H9 (cell line): Measurements from ENCODE around the gene TCFL5. TPM values are rescaled to one million over a fixed set of nuclear protein-coding genes. Genes with fewer than 3 reads are reported as not detected.

ENCODE experiments used
- DNase-seq: peaks from one replicate; pipeline ENCODE4 v3.0.0-alpha.2; 2017
- H2AFZ ChIP-seq: one replicate; pipeline ENCODE4 v1.6.1; 2013; ENCODE audit warnings: mild to moderate bottlenecking, low read length, control low read depth, moderate library complexity
- H2AK5ac ChIP-seq: 2 replicates; pipeline ENCODE4 v1.6.1; 2013; ENCODE audit warnings: low read length, control low read depth, mixed read lengths; ENCODE audit not compliant: insufficient read length
- H2BK120ac ChIP-seq: one replicate; pipeline ENCODE4 v1.6.1; 2013; ENCODE audit warnings: low read depth, mild to moderate bottlenecking, low read length, control low read depth, inconsistent platforms; ENCODE audit not compliant: poor library complexity, severe bottlenecking
- H2BK12ac ChIP-seq: 2 replicates; pipeline ENCODE4 v1.6.1; 2013; ENCODE audit warnings: low read length, control low read depth, mixed read lengths, low read depth; ENCODE audit not compliant: insufficient read length
- H2BK15ac ChIP-seq: 2 replicates; pipeline ENCODE4 v1.6.1; 2013; ENCODE audit warnings: low read depth, low read length, control low read depth
- H2BK20ac ChIP-seq: one replicate; pipeline ENCODE4 v1.6.1; 2013; ENCODE audit warnings: low read depth, mild to moderate bottlenecking, low read length, control low read depth, inconsistent platforms; ENCODE audit not compliant: poor library complexity, severe bottlenecking
- H2BK5ac ChIP-seq: 2 replicates; pipeline ENCODE4 v1.6.1; 2013; ENCODE audit warnings: low read length, control low read depth, mixed read lengths; ENCODE audit not compliant: insufficient read length
- H3K14ac ChIP-seq: 2 replicates; pipeline ENCODE4 v1.6.1; 2013; ENCODE audit warnings: low read length, control low read depth; ENCODE audit not compliant: insufficient read depth
- H3K18ac ChIP-seq: 2 replicates; pipeline ENCODE4 v1.6.1; 2013; ENCODE audit warnings: low read depth, mild to moderate bottlenecking, mixed read lengths, low read length, control low read depth; ENCODE audit not compliant: insufficient read length
- H3K23ac ChIP-seq: 2 replicates; pipeline ENCODE4 v1.6.1; 2013; ENCODE audit warnings: low read length, control low read depth, mixed read lengths, low read depth; ENCODE audit not compliant: insufficient read length
- H3K23me2 ChIP-seq: 2 replicates; pipeline ENCODE4 v1.6.1; 2013; ENCODE audit warnings: low read depth, mild to moderate bottlenecking, mixed read lengths, low read length, control low read depth; ENCODE audit not compliant: insufficient read length, poor library complexity, severe bottlenecking
- H3K27ac ChIP-seq: 2 replicates; pipeline ENCODE4 v1.5.1; 2013; ENCODE audit warnings: low read length, control low read depth, mixed read lengths, low read depth; ENCODE audit not compliant: insufficient read length
- H3K27me3 ChIP-seq: 2 replicates; pipeline ENCODE4 v1.6.1; 2013; ENCODE audit warnings: low read length, control low read depth, inconsistent platforms; ENCODE audit not compliant: insufficient read depth
- H3K4ac ChIP-seq: 2 replicates; pipeline ENCODE4 v1.6.1; 2013; ENCODE audit warnings: low read depth, mild to moderate bottlenecking, control low read depth, inconsistent platforms, low read length, moderate library complexity
- H3K4me1 ChIP-seq: 2 replicates; pipeline ENCODE4 v1.6.1; 2013; ENCODE audit warnings: low read length, control low read depth, inconsistent platforms; ENCODE audit not compliant: insufficient read depth
- H3K4me2 ChIP-seq: 2 replicates; pipeline ENCODE4 v1.6.1; 2013; ENCODE audit warnings: low read length, control low read depth, mixed read lengths; ENCODE audit not compliant: insufficient read length, insufficient read depth
- H3K56ac ChIP-seq: 2 replicates; pipeline ENCODE4 v1.6.1; 2013; ENCODE audit warnings: low read depth, mild to moderate bottlenecking, mixed read lengths, low read length, control low read depth; ENCODE audit not compliant: insufficient read length
- H3K79me1 ChIP-seq: 2 replicates; pipeline ENCODE4 v1.6.1; 2013; ENCODE audit warnings: low read depth, mild to moderate bottlenecking, moderate library complexity, low read length, control low read depth, inconsistent platforms; ENCODE audit not compliant: insufficient read depth, poor library complexity, severe bottlenecking
- H3K79me2 ChIP-seq: 2 replicates; pipeline ENCODE4 v1.6.1; 2013; ENCODE audit warnings: low read length, control low read depth, inconsistent platforms; ENCODE audit not compliant: insufficient read depth
- H3K9ac ChIP-seq: 2 replicates; pipeline ENCODE4 v1.6.1; 2013; ENCODE audit warnings: low read length, control low read depth, mixed read lengths; ENCODE audit not compliant: insufficient read length; ENCODE audit errors: extremely low read depth
- H3K9me3 ChIP-seq: one replicate; pipeline ENCODE4 v1.6.1; 2013; ENCODE audit warnings: low read depth, low read length, inconsistent platforms; ENCODE audit not compliant: control insufficient read depth
- H3T11ph ChIP-seq: one replicate; pipeline ENCODE4 v1.6.1; 2013; ENCODE audit warnings: mild to moderate bottlenecking, low read length, control low read depth, inconsistent platforms
- H4K20me1 ChIP-seq: one replicate; pipeline ENCODE4 v1.6.1; 2013; ENCODE audit not compliant: control insufficient read depth, insufficient read length, insufficient read depth
- H4K5ac ChIP-seq: 2 replicates; pipeline ENCODE4 v1.6.1; 2013; ENCODE audit warnings: low read depth, mild to moderate bottlenecking, mixed read lengths, low read length, control low read depth; ENCODE audit not compliant: insufficient read length
- H4K8ac ChIP-seq: replicated peaks from 2 replicates; pipeline ENCODE4 v1.6.1; 2013; ENCODE audit warnings: low read length, control low read depth, mixed read lengths, low read depth; ENCODE audit not compliant: insufficient read length
- H4K91ac ChIP-seq: 2 replicates; pipeline ENCODE4 v1.6.1; 2013; ENCODE audit warnings: low read depth, mild to moderate bottlenecking, moderate library complexity, mixed read lengths, low read length, control low read depth; ENCODE audit not compliant: insufficient read length
- H3K27ac Mint-ChIP-seq, 3 experiments: 2 replicates in 2 of 3; 3 replicates in 1 of 3; pipeline ENCODE4 v1.8.0; 2020 to 2021; ENCODE audit warnings: mixed read lengths in 3 of 3, mild to moderate bottlenecking in 1 of 3, moderate library complexity in 1 of 3
- H3K27me3 Mint-ChIP-seq: 2 replicates; pipeline ENCODE4 v1.8.0; 2021; ENCODE audit warnings: low read depth, mild to moderate bottlenecking, moderate library complexity, mixed read lengths
- H3K36me3 Mint-ChIP-seq, 3 experiments: 2 replicates in 2 of 3; 3 replicates in 1 of 3; pipeline ENCODE4 v1.8.0; 2020 to 2021; ENCODE audit warnings: low read depth in 3 of 3, mixed read lengths in 3 of 3; ENCODE audit not compliant: insufficient read depth in 1 of 3
- H3K4me1 Mint-ChIP-seq, 2 experiments: 2 replicates each; pipeline ENCODE4 v1.8.0; 2020; ENCODE audit warnings: mixed read lengths in 2 of 2
- H3K4me3 Mint-ChIP-seq, 2 experiments: 2 replicates in 1 of 2; 3 replicates in 1 of 2; pipeline ENCODE4 v1.8.0; 2020 to 2021; ENCODE audit warnings: mild to moderate bottlenecking in 2 of 2, mixed read lengths in 2 of 2, moderate library complexity in 1 of 2
- H3K9me3 Mint-ChIP-seq, 2 experiments: 2 replicates in 1 of 2; 3 replicates in 1 of 2; pipeline ENCODE4 v1.8.0; 2020; ENCODE audit warnings: mild to moderate bottlenecking in 2 of 2, mixed read lengths in 2 of 2, moderate library complexity in 1 of 2
- CTCF ChIP-seq: fragments of 200-600 bp; sonication (generic); conservative IDR thresholded peaks from 3 replicates; pipeline ENCODE4 v1.8.0; 2021; ENCODE audit warnings: antibody characterized with exemption, mild to moderate bottlenecking
- WGBS: extraction: QIAGEN DNeasy Blood & Tissue Kit; methylation state at CpG from one replicate; pipeline ENCODE4 v1.1.7; 2013; ENCODE audit warnings: missing lambda C conversion rate, low lambda C conversion rate, mixed read lengths; ENCODE audit not compliant: insufficient read length; ENCODE audit errors: extremely low coverage; 5-methylcytosine and 5-hydroxymethylcytosine counted together
- total RNA-seq: library from RNA; stranded (reverse); gene quantifications from 2 replicates; pipeline ENCODE4 v1.2.1, GENCODE V29; 2021

TCFL5 gene
- total RNA-seq, 1 experiment from 2014 or later: 16.4 TPM

- no peak overlapping the region for H4K8ac ChIP-seq
- no peak overlapping the region for H2AK5ac ChIP-seq
- H3T11ph ChIP-seq: no peak overlapping the region
- peaks cover 4% of the 10 kb centered on the region for H3K23me2 ChIP-seq
- peaks cover 0 to 5% (median 0%) of the 10 kb centered on the region in 3 experiments; a peak in 2 of 7 replicates for H3K36me3 Mint-ChIP-seq
- H3K4me2 ChIP-seq: no peak overlapping the region
- no peak overlapping the region for H2BK5ac ChIP-seq
- no peak overlapping the region for H2BK120ac ChIP-seq
- no peak overlapping the region for H2BK20ac ChIP-seq
- H3K23ac ChIP-seq: no peak overlapping the region
- TF ChIP-seq CTCF: no peak
- no peaks in the 10 kb centered on the region for H4K20me1 ChIP-seq
- H3K27me3 ChIP-seq: no peaks in the 10 kb centered on the region
- H3K9me3 ChIP-seq: no peaks in the 10 kb centered on the region
- H3K27ac Mint-ChIP-seq: no peak overlapping the region; a peak in 1 of 7 replicates
- H3K27ac ChIP-seq: no peak overlapping the region
- no peak overlapping the region for H2BK15ac ChIP-seq
- H3K4ac ChIP-seq: no peak overlapping the region
- DNase-seq: no peak
- H3K79me2 ChIP-seq: no peaks in the 10 kb centered on the region
- WGBS: no CpG with 5 or more reads among the region's 7 CpGs
- peaks cover 10 to 14% of the 10 kb centered on the region in 2 experiments for H3K4me1 Mint-ChIP-seq
- H3K9ac ChIP-seq: no peak overlapping the region
- no peak overlapping the region for H4K5ac ChIP-seq
- no peaks in the 10 kb centered on the region for H3K27me3 Mint-ChIP-seq
- no peak overlapping the region for H3K18ac ChIP-seq
- H3K4me3 Mint-ChIP-seq: no peak overlapping the region
- no peak overlapping the region for H2AFZ ChIP-seq
- H3K56ac ChIP-seq: no peak overlapping the region
- no peak overlapping the region for H4K91ac ChIP-seq
- H3K4me1 ChIP-seq: no peaks in the 10 kb centered on the region; the same call in 1 of the 2 replicates
- H2BK12ac ChIP-seq: no peak overlapping the region
- H3K79me1 ChIP-seq: no peaks in the 10 kb centered on the region
- no peaks in the 10 kb centered on the region for H3K9me3 Mint-ChIP-seq
- H3K14ac ChIP-seq: no peak overlapping the region
Observed at GRCh38 chr20:62822239-62822787, 39.3 kb downstream of the TCFL5 start.
